HG02885 (cell line): ENCODE data around the gene ATP13A4.
"Not testable (repeated sequence)": the region's sequence is repeated elsewhere in the genome, so short reads cannot be mapped to it uniquely, and the experiment has no call there.

Experiments used
- ATAC-seq: cut with Tn5 transposase; IDR thresholded peaks from one replicate; pipeline ENCODE4 v1.9.1; 2021; ENCODE audit warnings: mild to moderate bottlenecking; ENCODE audit not compliant: unreplicated experiment, poor library complexity

The ATP13A4 gene

GRCh38 chr3:193560091-193560490, 5.4 kb upstream of the ATP13A4 start:
- ATAC-seq = no peak

DNA sequence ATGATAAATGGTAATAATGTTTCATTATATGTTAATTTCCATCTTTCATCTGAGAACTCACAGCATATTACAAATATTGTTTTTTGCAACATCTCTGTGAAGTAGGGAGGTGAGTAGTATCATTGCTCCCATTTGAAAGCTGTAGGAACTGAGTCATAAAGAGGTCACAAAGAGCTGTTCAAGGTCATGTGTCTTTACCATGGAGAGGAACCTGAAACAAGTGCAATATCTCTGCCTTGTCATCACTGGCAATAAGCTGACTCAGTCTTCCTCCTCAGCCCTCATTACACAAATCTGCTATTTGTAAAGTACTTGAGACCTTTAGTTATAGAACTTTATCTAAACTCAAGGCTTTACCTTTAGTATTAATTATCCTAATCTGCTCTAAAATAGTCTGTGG, 4.4 kb upstream of the ATP13A4 start:
- no peak for ATAC-seq

- no peak for ATAC-seq
Measured at GRCh38 chr3:193556841-193557240, 2.1 kb upstream of the ATP13A4 start.

DNA sequence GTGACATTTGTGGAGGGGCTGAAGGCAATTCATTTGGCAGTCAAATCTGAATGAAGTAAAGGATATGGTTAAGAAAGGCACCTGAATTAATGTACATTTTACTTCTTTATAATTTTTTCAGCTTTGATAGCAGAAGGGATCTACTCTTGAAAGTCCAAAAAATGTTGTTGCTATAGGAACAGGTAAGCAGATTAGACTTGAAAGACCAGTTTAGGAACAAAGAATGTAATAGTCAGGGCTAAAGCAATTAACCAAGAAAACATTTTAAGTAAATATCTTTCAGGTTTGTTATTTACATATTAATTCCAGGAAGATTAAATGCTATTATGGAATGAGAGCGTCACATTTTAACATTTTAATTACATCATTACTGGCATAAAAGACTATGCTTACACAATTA, 1.1 kb downstream of the ATP13A4 start:
- ATAC-seq = no peak

DNA sequence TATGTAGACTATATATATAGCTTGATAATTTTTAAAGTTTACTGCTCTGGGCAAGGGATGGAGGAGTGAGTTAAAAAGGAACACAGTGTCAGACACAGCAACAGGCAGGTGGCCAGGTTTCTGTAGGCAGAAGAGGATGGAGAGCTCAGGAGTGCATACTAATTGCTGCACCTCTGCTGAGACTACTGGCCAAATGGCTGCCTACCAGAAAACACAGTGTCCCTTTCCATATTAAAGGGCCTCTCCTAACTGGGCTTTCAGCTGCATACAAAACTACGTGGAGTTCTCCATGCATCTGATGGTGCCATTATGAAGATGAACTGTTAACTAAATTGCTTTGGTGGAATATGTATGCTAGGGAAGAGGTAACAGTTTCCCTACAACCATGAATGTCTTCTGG, 1.8 kb downstream of the ATP13A4 start:
- no peak for ATAC-seq

GRCh38 chr3:193548406-193548805, 6.3 kb downstream of the ATP13A4 start:
- no peak for ATAC-seq

- no peak for ATAC-seq
Measured at GRCh38 chr3:193546129-193546528, 8.6 kb downstream of the ATP13A4 start.

DNA sequence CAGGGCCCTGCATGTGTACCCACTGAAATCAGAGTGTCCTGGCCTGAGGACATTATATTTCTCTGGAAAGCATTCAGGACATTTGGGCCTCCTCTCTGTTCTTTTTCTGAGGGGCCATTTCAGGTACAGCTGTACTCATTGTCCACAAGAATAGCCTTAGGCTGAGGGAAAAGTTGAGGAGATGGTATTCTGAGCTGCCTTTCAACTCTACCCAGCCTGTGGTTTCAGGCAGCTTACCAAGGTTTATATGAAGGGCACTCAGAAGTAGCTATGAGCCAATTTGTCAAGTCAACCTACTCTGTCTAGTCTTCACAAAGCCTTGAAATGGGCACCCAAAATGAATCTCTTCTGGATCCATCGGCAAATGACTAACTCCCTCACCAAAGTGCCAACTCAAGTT, 9.4 kb downstream of the ATP13A4 start:
- no peak for ATAC-seq

GRCh38 chr3:193544289-193544688, 10.4 kb downstream of the ATP13A4 start:
- ATAC-seq = no peak

GRCh38 chr3:193530231-193531165, 24.2 kb downstream of the ATP13A4 start:
- no peak for ATAC-seq

GRCh38 chr3:193526085-193526484, 28.6 kb downstream of the ATP13A4 start:
- not testable (repeated sequence) for ATAC-seq

DNA sequence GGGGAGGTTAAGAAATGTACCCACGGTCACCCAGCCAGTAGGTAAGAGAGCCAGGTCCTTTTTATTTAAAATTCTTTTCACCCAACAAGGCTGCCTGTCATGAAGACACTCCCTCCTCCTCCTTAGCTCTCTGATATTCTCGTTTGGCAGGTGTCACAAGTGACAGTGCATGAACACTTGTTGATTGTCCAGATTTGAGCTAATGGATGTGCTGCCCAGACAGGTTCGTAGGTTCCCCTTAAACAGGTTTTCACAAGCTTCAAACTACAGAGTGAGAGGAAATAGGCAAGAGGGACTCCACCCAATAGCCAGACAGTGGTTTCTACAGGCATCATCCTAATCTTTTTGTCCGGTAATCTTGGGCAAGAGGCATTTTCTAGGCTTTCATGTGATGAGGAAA, 32.2 kb downstream of the ATP13A4 start:
- no peak for ATAC-seq

DNA sequence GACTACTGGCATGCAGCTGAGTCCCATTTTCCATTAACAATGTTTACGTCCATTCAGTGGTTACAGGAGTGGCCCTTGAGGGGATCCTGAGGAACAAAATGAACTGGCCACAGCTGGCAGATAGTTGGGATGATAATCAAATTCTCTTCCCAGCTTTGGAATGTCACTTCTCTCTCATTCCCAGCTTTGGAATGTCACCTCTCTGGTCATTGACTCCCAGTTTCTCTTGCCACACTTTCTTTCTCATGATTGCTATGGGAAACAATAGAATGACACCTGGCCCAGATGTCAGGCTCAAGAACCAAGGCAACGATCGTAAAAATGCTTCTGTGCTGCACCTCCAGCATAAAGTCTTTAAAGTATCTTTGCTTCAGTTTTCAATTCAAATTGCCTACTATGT, 34.0 kb downstream of the ATP13A4 start:
- ATAC-seq = no peak

- ATAC-seq = no peak
Measured at GRCh38 chr3:193515966-193516365, 38.7 kb downstream of the ATP13A4 start.

- no peak for ATAC-seq
Measured at GRCh38 chr3:193510154-193510553, 44.5 kb downstream of the ATP13A4 start.

DNA sequence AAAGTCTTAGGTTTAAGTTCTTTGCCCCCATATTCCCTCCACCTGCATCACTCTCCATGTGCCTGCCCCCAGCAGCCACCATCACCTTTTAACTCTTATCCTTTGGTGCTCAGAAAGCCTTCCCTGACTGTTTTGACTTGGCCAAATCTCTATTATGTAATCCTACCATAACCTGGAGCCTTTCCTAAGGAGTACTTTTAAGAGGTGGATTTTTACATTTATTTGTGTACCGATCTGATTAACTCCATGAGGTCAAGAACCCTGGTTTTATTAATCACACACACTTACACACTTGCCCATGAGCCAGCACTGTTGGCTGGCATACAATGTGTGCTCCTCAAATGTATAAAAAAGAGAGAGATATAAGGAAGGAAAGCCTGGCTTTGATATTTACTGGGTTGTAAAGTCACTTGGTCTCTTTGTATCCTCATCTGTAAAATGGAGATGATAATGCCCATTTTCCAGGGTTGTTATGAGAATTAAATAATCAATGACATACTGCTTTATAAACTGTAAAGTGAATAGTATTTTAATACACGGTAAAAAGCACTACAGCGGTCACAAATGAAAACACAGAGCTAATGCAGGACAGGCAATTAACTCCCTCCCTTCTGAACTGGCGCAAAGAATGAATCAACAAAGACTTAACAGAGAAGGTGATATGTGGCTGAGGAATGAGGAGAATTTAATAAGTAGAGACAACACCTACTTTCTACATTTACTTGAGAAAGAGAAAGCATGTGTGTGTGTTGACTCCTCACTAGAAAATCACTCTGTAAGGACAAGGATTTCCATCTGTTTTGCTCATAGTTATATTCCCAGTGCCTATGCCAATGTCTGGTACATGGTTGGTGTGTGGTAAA, 45.4 kb downstream of the ATP13A4 start:
- ATAC-seq = no peak

DNA sequence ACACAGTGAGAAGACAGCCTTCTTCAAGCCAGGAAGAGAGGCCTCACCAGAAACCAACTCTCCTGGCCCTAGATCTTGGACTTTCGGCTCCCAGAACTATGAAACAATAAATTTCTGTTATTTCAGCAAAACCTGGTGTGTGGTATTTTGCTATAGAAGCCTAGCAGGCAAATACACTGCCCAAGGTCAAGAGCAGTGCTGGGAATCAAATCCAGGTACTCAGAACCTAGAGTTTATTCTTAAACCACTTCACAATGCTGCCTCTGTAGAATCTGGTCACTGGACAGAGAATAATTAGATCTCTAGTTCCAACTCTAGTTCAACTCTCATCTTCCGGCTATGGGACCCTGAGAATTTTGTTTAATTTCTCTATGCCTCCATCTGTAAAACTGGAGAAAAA, 46.6 kb downstream of the ATP13A4 start:
- ATAC-seq = no peak

DNA sequence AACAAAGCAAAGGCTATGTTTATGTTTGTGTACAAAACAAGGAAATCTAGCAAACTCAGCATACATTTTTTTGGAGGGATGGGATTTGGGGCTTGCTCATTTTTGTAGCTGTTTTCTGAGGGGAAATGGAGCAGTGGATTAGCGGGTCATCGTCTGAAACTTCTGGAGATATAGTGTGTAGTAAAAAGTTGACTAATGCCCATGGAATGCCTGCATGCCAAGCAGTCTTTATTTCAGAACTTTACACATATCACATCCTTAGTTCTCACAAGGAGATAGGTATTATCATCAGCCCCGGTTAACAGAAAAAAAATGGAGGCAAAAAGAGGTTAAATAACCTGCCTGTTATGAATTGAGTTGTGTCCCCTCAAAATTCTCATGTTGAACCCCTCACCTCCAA, 47.1 kb downstream of the ATP13A4 start:
- no peak for ATAC-seq

DNA sequence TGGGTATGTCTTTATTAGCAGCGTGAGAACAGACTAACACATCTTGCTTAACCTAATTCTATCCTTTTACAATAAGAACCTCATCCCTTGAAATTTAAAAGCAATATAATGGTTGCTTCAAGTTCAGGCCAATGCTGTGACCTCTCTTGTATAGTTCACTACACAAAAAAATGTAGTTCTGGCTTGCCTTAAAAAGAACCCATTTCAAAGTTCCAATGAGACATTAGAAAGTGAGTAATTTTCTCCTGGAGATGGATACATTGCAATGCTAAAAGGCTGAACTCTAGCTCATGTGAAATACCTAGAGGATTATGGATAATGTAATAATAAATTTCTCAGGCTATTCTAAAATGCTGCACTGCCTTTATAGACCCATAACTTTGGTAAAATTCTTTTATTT, 47.8 kb downstream of the ATP13A4 start:
- ATAC-seq = no peak

GRCh38 chr3:193502871-193503270, 51.8 kb downstream of the ATP13A4 start:
- no peak for ATAC-seq

GRCh38 chr3:193499801-193500485, 54.8 kb downstream of the ATP13A4 start:
- ATAC-seq = no peak
